Erythroblast (primary cell): Measurements from ENCODE around the gene ADPRS.

Experiments
- DNase-seq, 2 experiments: peaks; one replicate each; lab custom pipeline; 2025; lab: John Stamatoyannopoulos, UW
- GATA1 ChIP-seq: IDR thresholded peaks from 2 replicates; pipeline ENCODE4 v1.6.1; 2011; ENCODE audit warnings: low read depth, mild to moderate bottlenecking, control low read depth, low read length, moderate library complexity
- POLR2A ChIP-seq: IDR thresholded peaks from 2 replicates; pipeline ENCODE4 v1.6.1; 2011; ENCODE audit warnings: mild to moderate bottlenecking, low read length

Gene ADPRS, protein sequence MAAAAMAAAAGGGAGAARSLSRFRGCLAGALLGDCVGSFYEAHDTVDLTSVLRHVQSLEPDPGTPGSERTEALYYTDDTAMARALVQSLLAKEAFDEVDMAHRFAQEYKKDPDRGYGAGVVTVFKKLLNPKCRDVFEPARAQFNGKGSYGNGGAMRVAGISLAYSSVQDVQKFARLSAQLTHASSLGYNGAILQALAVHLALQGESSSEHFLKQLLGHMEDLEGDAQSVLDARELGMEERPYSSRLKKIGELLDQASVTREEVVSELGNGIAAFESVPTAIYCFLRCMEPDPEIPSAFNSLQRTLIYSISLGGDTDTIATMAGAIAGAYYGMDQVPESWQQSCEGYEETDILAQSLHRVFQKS

DNA sequence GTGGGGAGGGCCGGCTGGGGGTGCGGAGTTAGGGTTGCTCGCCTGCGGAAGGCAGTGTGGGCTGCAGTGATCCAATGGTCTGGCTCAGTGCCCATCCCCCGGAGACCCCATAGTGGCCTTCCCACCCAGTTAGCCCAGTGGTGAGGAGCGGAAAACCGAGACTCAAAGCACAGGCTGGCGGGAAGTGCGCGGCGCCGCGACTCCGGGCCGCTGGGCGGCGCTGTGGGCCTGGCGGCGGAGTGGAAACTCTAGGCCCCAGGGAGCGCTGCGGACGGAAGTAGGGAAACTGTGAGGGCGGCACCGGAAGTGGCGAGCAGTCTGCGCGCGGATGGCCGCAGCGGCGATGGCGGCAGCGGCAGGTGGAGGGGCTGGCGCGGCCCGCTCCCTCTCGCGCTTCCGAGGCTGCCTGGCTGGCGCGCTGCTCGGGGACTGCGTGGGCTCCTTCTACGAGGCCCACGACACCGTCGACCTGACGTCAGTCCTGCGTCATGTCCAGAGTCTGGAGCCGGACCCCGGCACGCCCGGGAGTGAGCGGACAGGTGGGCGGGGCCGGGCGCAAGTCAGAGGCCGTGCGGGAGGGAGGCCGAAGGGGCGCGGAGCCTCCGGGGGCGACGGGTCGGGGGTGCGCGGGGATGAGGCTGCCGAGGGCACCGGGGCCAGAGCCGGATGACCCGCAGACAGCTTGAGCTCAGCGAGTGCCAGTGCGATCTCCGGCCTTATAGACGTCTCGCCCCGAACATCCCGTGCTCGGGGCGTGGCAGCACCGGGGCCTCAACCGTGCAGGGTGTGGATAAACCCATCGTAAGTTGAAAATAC lies at the start of gene ADPRS:
TSS of gene ADPRS (plus strand) at position 316 of the 816 bp plus-strand sequence. CDS start at position 329, 13 bp downstream.
- peak; percentile 95 for DNase-seq
- TF ChIP-seq GATA1: no peak
- peak; percentile 96 for TF ChIP-seq POLR2A

DNA sequence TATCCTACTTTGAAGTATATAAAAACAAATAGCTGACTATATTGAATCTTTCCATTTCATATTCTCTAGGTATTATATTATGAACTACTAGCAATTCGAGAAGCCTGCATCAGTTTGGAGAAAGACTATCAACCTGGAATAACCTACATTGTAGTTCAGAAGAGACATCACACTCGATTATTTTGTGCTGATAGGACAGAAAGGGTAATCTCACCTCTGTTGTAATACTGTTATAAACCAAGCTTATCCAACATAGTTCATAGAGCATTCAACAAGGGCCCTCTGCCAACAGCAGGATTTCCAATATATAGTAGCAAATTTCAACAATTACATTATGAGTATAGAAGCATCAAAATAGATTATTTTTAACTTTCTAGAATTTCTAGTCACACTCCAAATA lies 48.5 kb upstream of the ADPRS start:
- DNase-seq: no peak
- no peak for TF ChIP-seq POLR2A
- no peak for TF ChIP-seq GATA1

DNA sequence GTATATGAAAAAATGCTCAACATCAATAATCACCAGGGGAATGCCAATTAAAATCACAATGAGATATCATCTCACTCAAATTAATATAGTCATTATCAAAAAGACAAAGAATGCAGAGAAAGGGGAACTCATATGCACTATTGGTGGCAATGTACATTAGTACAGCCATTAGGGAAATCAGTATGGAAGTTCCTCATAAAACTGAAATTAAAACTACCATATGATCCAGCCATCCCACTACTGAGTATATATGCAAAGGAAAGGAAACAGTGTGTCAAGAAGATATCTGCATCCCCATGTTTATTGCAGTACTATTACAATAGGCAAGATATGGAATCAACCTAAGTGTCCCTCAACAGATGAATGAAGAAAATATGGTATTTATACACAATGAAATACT lies 36.9 kb upstream of the ADPRS start:
- no peak for DNase-seq
- TF ChIP-seq POLR2A (no peak), GATA1 (no peak)

DNA sequence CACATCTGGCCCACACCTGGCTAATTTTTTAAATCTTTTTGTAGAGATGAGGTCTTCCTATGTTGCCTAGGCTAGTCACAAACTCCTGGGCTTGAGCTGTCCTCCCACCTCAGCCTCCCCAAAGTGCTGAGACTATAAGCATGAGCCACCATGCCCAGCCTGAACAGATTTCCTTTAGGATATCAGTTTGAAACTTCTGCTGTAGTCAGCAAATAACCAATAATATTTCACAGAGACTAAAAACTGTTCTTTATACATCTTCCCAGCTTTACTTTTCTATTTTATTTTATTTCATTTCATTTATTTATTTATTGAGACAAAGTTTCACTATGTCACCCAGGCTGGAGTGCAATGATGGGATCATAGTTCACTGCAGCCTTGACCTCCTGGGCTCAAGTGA lies 34.7 kb upstream of the ADPRS start:
- DNase-seq: no peak
- TF ChIP-seq GATA1 (no peak), POLR2A (no peak)

DNA sequence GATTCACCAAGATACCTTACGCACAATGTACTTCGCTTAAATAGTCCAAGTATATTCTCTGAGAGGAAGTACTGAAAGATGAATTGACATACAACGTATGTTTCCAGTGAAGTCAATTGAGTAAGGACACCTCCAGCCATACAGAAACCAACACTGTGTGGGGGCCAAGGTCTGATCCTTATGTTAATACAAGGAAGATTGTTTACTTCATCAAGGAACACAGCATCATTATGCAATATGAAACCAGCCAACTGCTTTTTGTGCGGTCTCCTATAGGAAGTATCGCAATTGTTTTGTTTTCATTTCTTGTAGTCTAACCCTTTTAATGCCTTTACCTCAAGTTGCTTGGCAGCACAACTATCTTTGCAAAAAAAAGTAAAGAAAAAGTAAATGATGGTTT lies 33.0 kb upstream of the ADPRS start:
- no peak for TF ChIP-seq POLR2A
- no peak for TF ChIP-seq GATA1
- no peak for DNase-seq

DNA sequence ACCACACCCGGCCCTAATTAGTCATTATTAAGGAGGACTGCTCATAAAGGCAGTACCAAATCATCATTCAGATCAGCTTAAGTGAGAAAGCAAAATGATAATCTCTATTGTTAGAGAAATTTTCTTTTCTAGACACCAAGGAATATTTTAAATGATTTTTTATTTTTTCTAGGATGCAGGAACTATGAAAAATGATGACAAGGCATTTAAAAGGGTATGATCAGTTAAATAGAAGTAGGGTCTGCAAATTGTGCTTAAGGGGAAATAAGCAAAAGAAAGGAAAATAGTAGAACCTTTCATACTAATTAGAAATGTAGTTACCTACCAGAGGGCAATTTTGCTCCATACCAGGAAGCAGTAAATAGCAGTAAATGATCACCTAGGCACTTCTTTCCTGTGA lies 26.4 kb upstream of the ADPRS start:
- TF ChIP-seq POLR2A (no peak), GATA1 (no peak)
- no peak for DNase-seq

DNA sequence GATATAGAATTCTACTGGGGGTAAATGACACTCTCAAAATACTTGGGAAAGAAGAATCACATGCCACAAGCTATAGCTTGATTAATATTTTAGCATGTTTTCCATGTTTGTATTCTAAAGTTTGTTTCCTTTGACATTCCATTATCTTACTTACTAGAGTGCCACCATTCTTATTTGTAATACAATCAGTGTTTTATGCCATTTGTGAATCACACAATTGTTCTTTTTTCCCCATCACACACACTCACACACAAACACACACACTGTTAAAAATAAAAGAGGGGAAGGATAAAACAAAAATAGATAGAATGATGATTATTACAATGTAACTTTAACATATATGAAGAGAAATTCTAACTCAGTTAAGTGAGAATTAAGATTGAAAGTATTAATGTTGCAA lies 20.8 kb upstream of the ADPRS start:
- TF ChIP-seq GATA1 (no peak), POLR2A (no peak)
- DNase-seq: no peak

DNA sequence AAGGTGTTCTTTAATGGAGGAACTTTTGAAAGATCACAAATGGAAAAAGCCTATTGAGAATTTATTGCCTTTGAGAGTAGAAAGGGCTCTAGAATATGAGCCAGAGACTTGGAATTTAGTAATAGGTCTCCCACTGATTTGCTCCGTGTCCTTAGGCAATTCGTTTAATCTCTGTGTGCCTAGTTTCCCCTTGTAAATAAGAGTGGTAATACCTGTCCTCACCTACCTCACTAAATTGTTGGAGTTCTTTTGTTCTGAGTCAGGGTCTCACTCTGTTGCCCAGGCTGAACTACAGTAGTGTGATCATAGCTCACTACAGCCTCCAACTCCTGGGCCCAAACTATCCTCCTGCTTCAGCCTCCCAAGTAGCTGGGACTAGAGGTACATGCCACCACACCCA lies 19.8 kb upstream of the ADPRS start:
- TF ChIP-seq GATA1: no peak
- no peak for TF ChIP-seq POLR2A
- DNase-seq: no peak

DNA sequence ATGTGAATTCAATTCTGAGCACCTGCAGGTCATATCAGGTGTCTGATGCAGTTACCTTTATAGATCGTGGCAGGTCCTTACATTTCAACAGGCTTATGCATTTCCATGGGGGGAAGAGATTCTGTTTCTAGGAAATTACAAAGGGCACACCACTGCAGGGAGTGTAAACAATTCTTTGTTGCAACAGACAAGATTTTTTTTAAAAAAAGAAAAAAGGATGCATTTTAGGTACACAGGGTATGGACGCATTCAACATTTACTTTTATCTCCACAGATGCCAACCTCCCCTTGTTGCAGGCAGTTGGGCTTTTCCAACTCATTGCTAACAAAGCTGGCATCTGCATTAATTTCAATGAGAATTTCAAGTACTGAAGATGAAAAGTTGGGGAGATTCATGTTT lies 18.3 kb upstream of the ADPRS start:
- no peak for DNase-seq
- TF ChIP-seq GATA1 (no peak), POLR2A (no peak)

DNA sequence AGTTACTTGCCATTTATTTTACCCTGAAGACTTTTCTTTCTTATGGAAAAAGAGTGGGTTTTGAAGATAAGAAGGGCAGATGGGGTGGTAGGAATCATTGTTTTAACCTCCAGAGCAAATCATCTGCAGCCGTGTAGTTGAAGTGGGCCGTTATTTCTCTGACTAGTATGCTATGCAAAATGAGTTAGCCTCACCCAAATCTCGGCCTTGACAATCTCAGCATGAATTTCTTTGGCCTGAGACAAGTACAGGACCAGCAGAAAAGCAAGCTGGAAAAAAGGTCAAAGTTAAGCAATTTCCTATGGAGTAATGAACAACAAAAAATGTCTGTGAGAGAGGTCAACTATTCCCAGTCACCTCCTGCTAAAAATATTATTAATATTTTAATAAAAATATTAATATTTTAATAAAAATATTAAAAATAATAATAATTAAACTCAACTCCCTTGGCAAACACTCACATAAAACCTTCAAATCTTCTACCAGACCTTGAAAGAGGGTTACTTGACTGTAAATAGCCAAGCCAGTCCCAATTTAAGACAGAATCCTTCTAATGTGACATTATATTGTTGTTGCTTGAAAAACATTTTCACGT lies 11.6 kb upstream of the ADPRS start:
- no peak for DNase-seq
- TF ChIP-seq GATA1 (no peak), POLR2A (no peak)

DNA sequence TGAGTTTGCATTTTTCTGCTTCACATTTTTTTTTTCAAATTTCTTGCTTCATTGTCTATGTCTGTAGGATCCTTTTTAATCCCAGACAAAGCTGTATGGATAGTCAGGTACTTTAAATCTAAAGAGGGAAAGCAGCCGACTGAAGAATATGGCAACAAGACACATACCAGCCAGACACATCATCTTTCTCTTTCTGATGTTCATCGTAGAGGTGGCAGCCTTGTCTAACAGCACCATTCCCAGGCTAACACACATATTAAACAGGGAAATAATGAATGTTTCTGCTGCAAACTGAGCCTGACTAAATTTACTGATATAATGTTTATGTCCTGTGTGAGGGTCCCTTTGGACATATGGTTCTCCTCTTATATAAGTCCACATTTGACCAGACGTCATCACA lies 8.5 kb upstream of the ADPRS start:
- DNase-seq: no peak
- TF ChIP-seq POLR2A (no peak), GATA1 (no peak)

DNA sequence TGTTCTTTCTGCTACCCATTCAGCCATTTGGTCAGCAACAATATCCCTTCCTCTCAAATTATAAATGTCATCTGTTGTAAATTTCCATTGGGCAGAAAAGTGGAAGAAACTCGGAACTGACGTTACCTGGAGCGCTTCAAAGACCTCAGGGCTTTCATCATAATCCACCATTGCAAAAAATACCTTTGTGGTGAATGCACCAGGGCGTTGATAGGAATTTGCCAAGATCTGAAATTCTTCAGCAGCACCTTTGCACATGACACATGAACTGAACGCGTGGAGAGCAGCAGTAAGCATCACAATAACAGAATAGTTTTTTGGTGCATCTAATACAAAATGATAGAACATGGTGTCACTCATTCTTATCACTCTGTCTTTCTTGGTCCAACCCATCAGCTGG lies 7.9 kb upstream of the ADPRS start:
- TF ChIP-seq POLR2A: no peak
- TF ChIP-seq GATA1: no peak
- DNase-seq: no peak

DNA sequence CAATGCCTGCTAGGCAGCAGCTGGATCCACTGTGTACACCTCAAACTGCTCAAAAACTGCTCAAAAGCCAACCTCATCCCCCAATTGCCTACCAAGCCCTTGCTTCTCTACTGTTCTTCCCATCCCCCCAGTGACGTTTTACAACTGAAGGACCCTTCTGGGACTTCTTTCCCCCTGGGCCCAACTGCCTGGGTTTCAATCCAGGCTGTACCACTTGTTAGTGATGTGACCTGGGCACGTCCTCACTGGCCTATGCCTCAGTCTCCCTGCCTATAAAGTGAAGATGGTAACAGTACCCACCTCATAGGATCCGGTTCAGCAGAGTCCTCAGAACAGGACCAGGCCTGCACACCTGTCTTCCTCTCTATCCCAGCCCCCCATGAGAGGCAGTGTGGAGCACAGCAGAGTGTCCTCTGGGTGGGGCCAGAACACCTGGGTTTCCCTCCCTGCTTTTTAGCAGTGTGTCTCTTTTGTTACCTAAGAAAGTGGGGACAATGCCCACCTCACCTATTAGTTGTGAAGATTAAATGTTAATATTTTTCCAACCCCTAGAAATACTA lies 6.7 kb upstream of the ADPRS start:
- TF ChIP-seq POLR2A: no peak
- no peak for TF ChIP-seq GATA1
- DNase-seq: no peak

DNA sequence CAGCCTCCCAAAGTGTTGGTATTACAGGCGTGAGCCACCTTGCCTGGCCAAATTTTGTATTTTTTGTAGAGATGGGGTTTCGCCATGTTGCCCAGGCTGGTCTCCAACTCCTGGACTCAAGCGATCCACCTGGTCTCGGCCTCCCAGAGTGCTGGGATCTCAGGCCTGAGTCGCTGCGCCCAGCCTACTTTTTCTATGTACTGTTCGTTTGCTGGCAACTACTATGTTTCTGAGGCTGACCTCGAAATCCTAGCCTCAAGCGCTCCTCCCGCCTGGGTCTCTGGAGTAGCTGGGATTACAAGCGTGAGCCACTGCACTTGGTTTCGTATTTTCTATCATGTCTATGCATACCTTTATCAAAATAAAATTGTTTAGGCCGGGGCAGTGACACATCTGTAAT lies 5.5 kb upstream of the ADPRS start:
- DNase-seq: no peak
- no peak for TF ChIP-seq POLR2A
- TF ChIP-seq GATA1: no peak
